GM19463 (cell line): Measurements from ENCODE around the gene ALKAL2.

Source experiments
- ATAC-seq: cut with Tn5 transposase; IDR thresholded peaks from one replicate; pipeline ENCODE4 v1.9.1; 2021; ENCODE audit warnings: mild to moderate bottlenecking, moderate library complexity; ENCODE audit not compliant: unreplicated experiment

ALKAL2 gene

GRCh38 chr2:249538-250042 is 38.3 kb downstream of the ALKAL2 start:
- ATAC-seq, result no peak

- no peak for ATAC-seq
These were observed 39.2 kb downstream of the ALKAL2 start for GRCh38 chr2:248724-249123.

- no peak for ATAC-seq
These were observed 41.3 kb downstream of the ALKAL2 start for GRCh38 chr2:246489-247144.

GRCh38 chr2:244547-244946 is 43.3 kb downstream of the ALKAL2 start:
- no peak for ATAC-seq

GRCh38 chr2:238869-239268 is 49.0 kb downstream of the ALKAL2 start:
- no peak for ATAC-seq

GRCh38 chr2:238431-238830 is 49.5 kb downstream of the ALKAL2 start:
- ATAC-seq, result no peak

GRCh38 chr2:237878-238277 is 50.0 kb downstream of the ALKAL2 start:
- ATAC-seq, result no peak

- no peak for ATAC-seq
These were observed 50.8 kb downstream of the ALKAL2 start for GRCh38 chr2:236993-237539.

- no peak for ATAC-seq
These were observed 53.5 kb downstream of the ALKAL2 start for GRCh38 chr2:234421-234820.

GRCh38 chr2:233030-233429 is 54.9 kb downstream of the ALKAL2 start:
- no peak for ATAC-seq

- ATAC-seq, result no peak
These were observed 56.2 kb downstream of the ALKAL2 start for GRCh38 chr2:231521-232185.
